IMR-90 (cell line): ENCODE data around the gene ARF3. TPM values are rescaled to one million over a fixed set of nuclear protein-coding genes. Genes with fewer than 3 reads are reported as not detected.
A peak's percentile ranks its signal among the peaks of the same experiment; 100 is the strongest.

Experiments
- ATAC-seq: fragments of 200-7000 bp; cut with Tn5 transposase; 2 replicates; pipeline ENCODE4 v1.9.1; 2020; ENCODE audit warnings: low read depth, mild to moderate bottlenecking, moderate library complexity
- BruUV-seq: library from RNA; stranded (reverse); fragments of 400-500 nt; replicated peaks from 2 replicates; lab custom pipeline; 2021; lab: Mats Ljungman, UMichigan
- CTCF ChIA-PET: fragments of 300-600 bp; formaldehyde crosslinking; extraction: SDS; loops from one replicate; lab custom pipeline; 2021; ENCODE audit warnings: antibody characterized with exemption; lab: Yijun Ruan, JAX
- POLR2A ChIA-PET: fragments of 300-600 bp; sonication (Branson Sonifier 250); formaldehyde crosslinking; loops from one replicate; lab custom pipeline; 2022; ENCODE audit warnings: antibody characterized with exemption; ENCODE audit not compliant: unreplicated experiment; lab: Charles Lee
- DNase-seq: peaks from one replicate; pipeline ENCODE4 v3.0.0; 2013
- H2AFZ ChIP-seq: replicated peaks from 2 replicates; pipeline ENCODE3; 2013; ENCODE audit warnings: low read length, mild to moderate bottlenecking; ENCODE audit not compliant: poor library complexity
- H2AK5ac ChIP-seq: 2 replicates; pipeline ENCODE4 v1.6.1; 2013; ENCODE audit warnings: low read depth, low read length, inconsistent platforms
- H2AK9ac ChIP-seq: replicated peaks from 2 replicates; pipeline ENCODE3; 2013; ENCODE audit warnings: mild to moderate bottlenecking, low read depth, low read length, moderate library complexity; ENCODE audit not compliant: poor library complexity
- H2BK120ac ChIP-seq: 2 replicates; pipeline ENCODE4 v1.6.1; 2013; ENCODE audit warnings: low read depth, low read length, inconsistent platforms
- H2BK15ac ChIP-seq: 3 replicates; pipeline ENCODE4 v1.6.1; 2013; ENCODE audit warnings: low read depth, low read length, inconsistent platforms
- H2BK20ac ChIP-seq: 2 replicates; pipeline ENCODE4 v1.6.1; 2013; ENCODE audit warnings: low read depth, mild to moderate bottlenecking, inconsistent platforms, low read length, moderate library complexity
- H2BK5ac ChIP-seq: 2 replicates; pipeline ENCODE4 v1.6.1; 2013; ENCODE audit warnings: mild to moderate bottlenecking, low read depth, low read length, inconsistent platforms; ENCODE audit not compliant: poor library complexity, severe bottlenecking
- H3K14ac ChIP-seq: replicated peaks from 2 replicates; pipeline ENCODE4 v1.6.1; 2013; ENCODE audit warnings: low read depth, low read length, inconsistent platforms
- H3K18ac ChIP-seq: 2 replicates; pipeline ENCODE4 v1.6.1; 2013; ENCODE audit warnings: low read depth, low read length, control low read depth
- H3K23ac ChIP-seq: 2 replicates; pipeline ENCODE4 v1.6.1; 2013; ENCODE audit warnings: low read depth, low read length, inconsistent platforms
- H3K27ac ChIP-seq: 2 replicates; pipeline ENCODE4 v1.5.1; 2013; ENCODE audit warnings: mild to moderate bottlenecking, control low read depth, low read length; ENCODE audit not compliant: insufficient read depth
- H3K27me3 ChIP-seq: 2 replicates; pipeline ENCODE4 v1.6.1; 2013; ENCODE audit warnings: low read length; ENCODE audit not compliant: control insufficient read depth, insufficient read depth
- H3K36me3 ChIP-seq: 2 replicates; pipeline ENCODE4 v1.6.1; 2013; ENCODE audit warnings: low read length, mixed read lengths; ENCODE audit not compliant: control insufficient read depth, insufficient read depth
- H3K4ac ChIP-seq: 2 replicates; pipeline ENCODE4 v1.6.1; 2013; ENCODE audit warnings: low read depth, low read length, inconsistent platforms
- H3K4me1 ChIP-seq: 2 replicates; pipeline ENCODE4 v1.6.1; 2013; ENCODE audit warnings: low read length, mixed read lengths; ENCODE audit not compliant: control insufficient read depth, insufficient read depth
- H3K4me2 ChIP-seq: 2 replicates; pipeline ENCODE4 v1.6.1; 2013; ENCODE audit warnings: low read depth, mild to moderate bottlenecking, control low read depth, low read length, moderate library complexity
- H3K4me3 ChIP-seq: 2 replicates; pipeline ENCODE4 v1.5.1; 2013; ENCODE audit warnings: low read depth, mild to moderate bottlenecking, control low read depth, low read length, moderate library complexity; ENCODE audit not compliant: insufficient read depth
- H3K56ac ChIP-seq: 2 replicates; pipeline ENCODE4 v1.6.1; 2013; ENCODE audit warnings: low read length, inconsistent platforms; ENCODE audit not compliant: insufficient read depth; ENCODE audit errors: extremely low read depth
- H3K79me1 ChIP-seq, 2 experiments: 2 replicates each; pipeline ENCODE4 v1.6.1; 2013; ENCODE audit warnings: low read length in 2 of 2, inconsistent platforms in 1 of 2, low read depth in 1 of 2
- H3K9ac ChIP-seq: 2 replicates; pipeline ENCODE4 v1.6.1; 2013; ENCODE audit warnings: low read depth, low read length, control low read depth
- H3K9me1 ChIP-seq: 2 replicates; pipeline ENCODE4 v1.6.1; 2013; ENCODE audit warnings: low read length, inconsistent platforms; ENCODE audit not compliant: insufficient read depth
- H3K9me3 ChIP-seq: 2 replicates; pipeline ENCODE4 v1.6.1; 2013; ENCODE audit warnings: low read length; ENCODE audit not compliant: control insufficient read depth, insufficient read depth
- H4K20me1 ChIP-seq: 2 replicates; pipeline ENCODE4 v1.6.1; 2013; ENCODE audit warnings: low read length, inconsistent platforms; ENCODE audit not compliant: insufficient read depth
- H4K5ac ChIP-seq: 2 replicates; pipeline ENCODE4 v1.6.1; 2013; ENCODE audit warnings: mild to moderate bottlenecking, low read depth, low read length, control low read depth
- H4K8ac ChIP-seq, 2 experiments: 2 replicates each; pipeline ENCODE4 v1.6.1; 2013; ENCODE audit warnings: low read depth in 2 of 2, low read length in 2 of 2, control low read depth in 1 of 2, inconsistent platforms in 1 of 2
- H4K91ac ChIP-seq: 2 replicates; pipeline ENCODE4 v1.6.1; 2013; ENCODE audit warnings: low read depth, low read length, inconsistent platforms; ENCODE audit not compliant: insufficient read depth
- BHLHE40 ChIP-seq: fragments of 150-350 bp; IDR thresholded peaks from 2 replicates; pipeline ENCODE4 v1.6.1; 2016; ENCODE audit warnings: mild to moderate bottlenecking, low read depth, low read length
- CEBPB ChIP-seq: IDR thresholded peaks from 2 replicates; pipeline ENCODE4 v1.6.1; 2012; ENCODE audit warnings: low read depth, low read length, improper control_type of control experiment
- CHD1 ChIP-seq: IDR thresholded peaks from 2 replicates; pipeline ENCODE4 v1.6.1; 2012; ENCODE audit warnings: low read depth, low read length, improper control_type of control experiment
- FOS ChIP-seq: fragments of 150-350 bp; IDR thresholded peaks from 2 replicates; pipeline ENCODE4 v1.6.1; 2016; ENCODE audit warnings: low read depth, low read length
- MAFK ChIP-seq: IDR thresholded peaks from 2 replicates; pipeline ENCODE4 v1.6.1; 2012; ENCODE audit warnings: low read depth, low read length, improper control_type of control experiment
- MAZ ChIP-seq: IDR thresholded peaks from 2 replicates; pipeline ENCODE4 v1.6.1; 2012; ENCODE audit warnings: low read depth, mild to moderate bottlenecking, low read length, improper control_type of control experiment, moderate library complexity, borderline replicate concordance
- MXI1 ChIP-seq: IDR thresholded peaks from 2 replicates; pipeline ENCODE4 v1.6.1; 2012; ENCODE audit warnings: low read depth, mild to moderate bottlenecking, low read length, moderate library complexity, borderline replicate concordance
- NFE2L2 ChIP-seq: fragments of 150-350 bp; IDR thresholded peaks from 2 replicates; pipeline ENCODE4 v1.6.1; 2016; ENCODE audit warnings: low read depth, mild to moderate bottlenecking, low read length
- POLR2A ChIP-seq: IDR thresholded peaks from 2 replicates; pipeline ENCODE4 v1.6.1; 2012; ENCODE audit warnings: mild to moderate bottlenecking, low read depth, low read length
- RAD21 ChIP-seq: IDR thresholded peaks from 2 replicates; pipeline ENCODE4 v1.6.1; 2012; ENCODE audit warnings: low read length, improper control_type of control experiment
- RCOR1 ChIP-seq: IDR thresholded peaks from 2 replicates; pipeline ENCODE4 v1.6.1; 2012; ENCODE audit warnings: mild to moderate bottlenecking, low read length, improper control_type of control experiment; ENCODE audit not compliant: insufficient replicate concordance
- RFX5 ChIP-seq: IDR thresholded peaks from 2 replicates; pipeline ENCODE4 v1.8.0; 2012; ENCODE audit warnings: low read depth, mild to moderate bottlenecking, low read length, moderate library complexity
- SMC3 ChIP-seq: fragments of 150-350 bp; IDR thresholded peaks from 2 replicates; pipeline ENCODE4 v1.6.1; 2016; ENCODE audit warnings: low read depth, mild to moderate bottlenecking, antibody characterized with exemption, low read length, moderate library complexity
- whole genome bisulfite sequencing, 2 experiments: methylation state at CpG; one replicate each; pipeline versions ENCODE4 v1.1.5 to v1.1.7; 2013; ENCODE audit warnings: missing lambda C conversion rate in 2 of 2; ENCODE audit not compliant: insufficient read length in 1 of 2; ENCODE audit errors: extremely low coverage in 2 of 2; 5-methylcytosine and 5-hydroxymethylcytosine counted together
- dilution Hi-C: fragments of 300-500 bp; cut with HindIII; formaldehyde crosslinking; loops from one replicate; pipeline ENCODE4 v1.14.3; 2018; ENCODE audit warnings: low sequenced_read_pairs; ENCODE audit not compliant: unreplicated experiment
- in situ Hi-C: fragments of 300-500 bp; cut with MboI; formaldehyde crosslinking; loops from 3 replicates; pipeline ENCODE4 v1.14.3; 2019; ENCODE audit warnings: low sequenced_read_pairs, inconsistent platforms, mixed read lengths
- intact Hi-C: fragments of 100-400 bp; cut with micrococcal nuclease; formaldehyde crosslinking; loops from 2 replicates; pipeline ENCODE4 v1.10.0; 2022
- polyA plus RNA-seq, 3 experiments: library from polyadenylated mRNA; depleted of rRNA; stranded (reverse); fragments of >200 nt; gene quantifications; 2 replicates each; pipeline ENCODE4 v1.2.3, GENCODE V29; 2012; ENCODE audit warnings: low replicate concordance in 1 of 3
- total RNA-seq: library from RNA; depleted of rRNA; stranded (reverse); fragments of >200 nt; gene quantifications from 2 replicates; pipeline ENCODE4 v1.2.3, GENCODE V29; 2012
- TF ChIP-seq, protein P1 (sequence below): fragments of 150-350 bp; IDR thresholded peaks from 2 replicates; pipeline ENCODE4 v1.6.1; 2016; ENCODE audit warnings: low read depth, mild to moderate bottlenecking, low read length, moderate library complexity, borderline replicate concordance
- TF ChIP-seq, protein P2 (sequence below): conservative IDR thresholded peaks from 2 replicates; pipeline ENCODE4 v1.5.1; 2012; ENCODE audit warnings: mild to moderate bottlenecking, low read depth, low read length, improper control_type of control experiment

ARF3 gene
- total and polyA plus RNA-seq, 2 of the 4 experiments (the other 2 are of a cell fraction) = 97.7 to 198 TPM

DNA sequence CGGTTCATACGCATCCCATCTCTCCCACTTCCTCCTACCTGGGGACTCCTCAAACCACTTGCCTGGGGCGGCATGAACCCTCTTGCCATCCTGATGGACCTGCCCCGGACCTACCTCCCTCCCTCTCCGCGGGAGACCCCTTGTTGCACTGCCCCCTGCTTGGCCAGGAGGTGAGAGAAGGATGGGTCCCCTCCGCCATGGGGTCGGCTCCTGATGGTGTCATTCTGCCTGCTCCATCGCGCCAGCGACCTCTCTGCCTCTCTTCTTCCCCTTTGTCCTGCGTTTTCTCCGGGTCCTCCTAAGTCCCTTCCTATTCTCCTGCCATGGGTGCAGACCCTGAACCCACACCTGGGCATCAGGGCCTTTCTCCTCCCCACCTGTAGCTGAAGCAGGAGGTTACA lies 24.5 kb upstream of the ARF3 start:
- H4K20me1 ChIP-seq = peaks cover 16% of the 10 kb centered on the region; the same call in 1 of the 2 replicates
- BruUV-seq = no TSS peak
- DNase-seq (no peak), ATAC-seq (no peak)
- ChIA-PET POLR2A (no interaction called here), CTCF (interaction anchor here (0.6 kb wide), 1 partner anchor 365 kb away, joined by 3 read pairs; no protein-coding TSS in a partner anchor)
- dilution Hi-C loops = no loop called here
- no peak overlapping the region for H3K18ac ChIP-seq
- no CpG with 5 or more reads among the region's 13 CpGs for WGBS, 2 experiments
- H4K91ac ChIP-seq = no peak overlapping the region
- in situ Hi-C loops = no loop called here
- no peak for TF ChIP-seq NFE2L2
- no peak for TF ChIP-seq CEBPB
- no peak for TF ChIP-seq MXI1
- TF ChIP-seq FOS = no peak
- no peak for TF ChIP-seq BHLHE40
- no peak for TF ChIP-seq MAFK
- no peak for TF ChIP-seq POLR2A
- no peak for TF ChIP-seq MAZ
- no peak for TF ChIP-seq RFX5
- TF ChIP-seq CHD1 = no peak
- no peak for TF ChIP-seq SMC3
- TF ChIP-seq, protein P1, sequence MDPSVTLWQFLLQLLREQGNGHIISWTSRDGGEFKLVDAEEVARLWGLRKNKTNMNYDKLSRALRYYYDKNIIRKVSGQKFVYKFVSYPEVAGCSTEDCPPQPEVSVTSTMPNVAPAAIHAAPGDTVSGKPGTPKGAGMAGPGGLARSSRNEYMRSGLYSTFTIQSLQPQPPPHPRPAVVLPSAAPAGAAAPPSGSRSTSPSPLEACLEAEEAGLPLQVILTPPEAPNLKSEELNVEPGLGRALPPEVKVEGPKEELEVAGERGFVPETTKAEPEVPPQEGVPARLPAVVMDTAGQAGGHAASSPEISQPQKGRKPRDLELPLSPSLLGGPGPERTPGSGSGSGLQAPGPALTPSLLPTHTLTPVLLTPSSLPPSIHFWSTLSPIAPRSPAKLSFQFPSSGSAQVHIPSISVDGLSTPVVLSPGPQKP = no peak
- TF ChIP-seq RAD21 = no peak
- TF ChIP-seq RCOR1 = no peak
- TF ChIP-seq, protein P2, sequence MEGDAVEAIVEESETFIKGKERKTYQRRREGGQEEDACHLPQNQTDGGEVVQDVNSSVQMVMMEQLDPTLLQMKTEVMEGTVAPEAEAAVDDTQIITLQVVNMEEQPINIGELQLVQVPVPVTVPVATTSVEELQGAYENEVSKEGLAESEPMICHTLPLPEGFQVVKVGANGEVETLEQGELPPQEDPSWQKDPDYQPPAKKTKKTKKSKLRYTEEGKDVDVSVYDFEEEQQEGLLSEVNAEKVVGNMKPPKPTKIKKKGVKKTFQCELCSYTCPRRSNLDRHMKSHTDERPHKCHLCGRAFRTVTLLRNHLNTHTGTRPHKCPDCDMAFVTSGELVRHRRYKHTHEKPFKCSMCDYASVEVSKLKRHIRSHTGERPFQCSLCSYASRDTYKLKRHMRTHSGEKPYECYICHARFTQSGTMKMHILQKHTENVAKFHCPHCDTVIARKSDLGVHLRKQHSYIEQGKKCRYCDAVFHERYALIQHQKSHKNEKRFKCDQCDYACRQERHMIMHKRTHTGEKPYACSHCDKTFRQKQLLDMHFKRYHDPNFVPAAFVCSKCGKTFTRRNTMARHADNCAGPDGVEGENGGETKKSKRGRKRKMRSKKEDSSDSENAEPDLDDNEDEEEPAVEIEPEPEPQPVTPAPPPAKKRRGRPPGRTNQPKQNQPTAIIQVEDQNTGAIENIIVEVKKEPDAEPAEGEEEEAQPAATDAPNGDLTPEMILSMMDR = no peak
- H3K9me1 ChIP-seq = peaks cover 8% of the 10 kb centered on the region
- H3K9ac ChIP-seq = no peak overlapping the region
- peak overlapping the region; percentile 6 for H2AFZ ChIP-seq
- H3K79me1 ChIP-seq = no peaks in the 10 kb centered on the region
- H2AK9ac ChIP-seq = peak overlapping the region; percentile 11
- H4K5ac ChIP-seq = no peak overlapping the region
- H3K27ac ChIP-seq = no peak overlapping the region
- no peaks in the 10 kb centered on the region for H3K9me3 ChIP-seq
- H2AK5ac ChIP-seq = no peak overlapping the region
- no peak overlapping the region for H3K14ac ChIP-seq
- peaks cover 96% of the 10 kb centered on the region for H3K27me3 ChIP-seq
- no peak overlapping the region for H3K56ac ChIP-seq
- no peak overlapping the region for H2BK20ac ChIP-seq
- H4K8ac ChIP-seq = no peak overlapping the region
- no peak overlapping the region for H3K4me3 ChIP-seq
- no peak overlapping the region for H3K4me2 ChIP-seq
- H3K4ac ChIP-seq = no peak overlapping the region
- peaks cover 3% of the 10 kb centered on the region; the same call in 1 of the 2 replicates for H3K4me1 ChIP-seq
- no peak overlapping the region for H2BK120ac ChIP-seq
- no peak overlapping the region for H2BK15ac ChIP-seq
- no peak overlapping the region for H3K23ac ChIP-seq
- intact Hi-C loops = no loop called here
- no peaks in the 10 kb centered on the region for H3K36me3 ChIP-seq
- no peak overlapping the region for H2BK5ac ChIP-seq
